Stimulated activated naive B cell treated with anti-CD40 and anti-IgM and Interleukin-4, amounts not matched to agents 10 μg/mL and 1 μg/mL and 100 μg/mL, for 72 hours (primary cell): ENCODE measurements around the gene SRC.

Experiments used
- ATAC-seq, 2 donors: fragments of 150-1000 bp; cut with Tn5 transposase; replicated peaks; 2 replicates each; pipeline ENCODE4 v1.10.0; 2021; ENCODE audit warnings: moderate library complexity in 1 of 2
- DNase-seq: peaks from one replicate; pipeline ENCODE4 v3.0.0; 2021
- H3K27ac Mint-ChIP-seq: one replicate; pipeline ENCODE4 v1.8.0; 2022; ENCODE audit warnings: mild to moderate bottlenecking, mixed read lengths
- H3K27me3 Mint-ChIP-seq, 2 donors: one replicate each; pipeline ENCODE4 v1.8.0; 2022; ENCODE audit warnings: mixed read lengths in 2 of 2
- H3K36me3 Mint-ChIP-seq, 2 donors: one replicate each; pipeline ENCODE4 v1.8.0; 2022; ENCODE audit warnings: mixed read lengths in 2 of 2, mild to moderate bottlenecking in 1 of 2
- H3K4me1 Mint-ChIP-seq, 2 donors: one replicate each; pipeline ENCODE4 v1.8.0; 2022; ENCODE audit warnings: mixed read lengths in 2 of 2, mild to moderate bottlenecking in 1 of 2
- H3K4me3 Mint-ChIP-seq, 2 donors: one replicate each; pipeline ENCODE4 v1.8.0; 2022; ENCODE audit warnings: mild to moderate bottlenecking in 2 of 2, mixed read lengths in 2 of 2, moderate library complexity in 1 of 2
- H3K9me3 Mint-ChIP-seq, 2 donors: one replicate each; pipeline ENCODE4 v1.8.0; 2022; ENCODE audit warnings: mixed read lengths in 2 of 2, mild to moderate bottlenecking in 1 of 2

SRC gene

DNA sequence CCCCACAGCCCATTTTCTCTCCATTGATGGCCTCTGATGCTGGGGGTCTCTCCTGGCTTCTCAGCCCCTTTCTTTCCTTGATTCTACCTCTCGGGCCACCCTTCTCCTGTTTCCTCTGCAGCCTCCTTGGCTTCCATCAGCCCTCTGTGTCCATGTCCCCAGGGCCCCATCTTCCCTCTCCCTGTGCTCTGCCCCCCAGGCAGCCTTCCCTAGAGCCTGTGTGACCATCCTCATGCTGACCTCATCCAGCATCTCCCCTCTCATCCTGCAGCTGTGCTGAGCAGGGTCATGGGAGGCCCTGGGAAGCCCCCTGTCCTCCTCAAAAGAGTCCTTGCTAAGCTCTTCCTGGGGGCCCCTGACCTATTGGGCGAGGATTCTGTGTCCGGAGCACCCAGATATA, 101.7 kb downstream of the SRC start:
- Mint-ChIP-seq H3K9me3 (no peaks in the 10 kb centered on the region), H3K36me3 (no peaks in the 10 kb centered on the region), H3K4me3 (no peak overlapping the region), H3K27ac (no peak overlapping the region), H3K4me1 (no peaks in the 10 kb centered on the region), H3K27me3 (no peaks in the 10 kb centered on the region)
- no peak for ATAC-seq
- no peak for DNase-seq

DNA sequence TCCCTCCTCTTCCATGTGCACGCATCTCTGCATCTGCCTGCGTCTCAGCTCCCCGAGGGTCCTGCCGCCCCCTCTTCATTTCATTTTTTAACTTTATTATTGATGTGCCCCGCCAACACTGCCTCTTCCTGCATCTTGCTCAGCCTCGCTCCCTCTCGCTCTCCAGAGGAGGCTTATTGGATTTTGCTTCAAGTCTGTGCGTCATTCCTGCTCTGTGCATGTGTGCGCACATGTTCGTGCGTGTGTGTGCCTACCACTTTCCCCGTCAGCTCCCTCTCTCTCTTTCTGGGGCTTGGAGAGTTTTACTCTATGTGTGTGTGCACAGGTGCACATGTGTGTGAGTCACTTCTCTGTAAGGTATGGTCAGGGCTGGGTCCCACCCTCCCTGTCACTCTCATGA, 103.3 kb downstream of the SRC start:
- DNase-seq (no peak), ATAC-seq (no peak)
- Mint-ChIP-seq H3K36me3 (peaks cover 3 to 6% of the 10 kb centered on the region in 2 donors), H3K27me3 (peaks cover 14 to 15% of the 10 kb centered on the region in 2 donors), H3K9me3 (peaks cover 6 to 9% of the 10 kb centered on the region in 2 donors), H3K27ac (no peak overlapping the region), H3K4me3 (no peak overlapping the region), H3K4me1 (no peaks in the 10 kb centered on the region)

DNA sequence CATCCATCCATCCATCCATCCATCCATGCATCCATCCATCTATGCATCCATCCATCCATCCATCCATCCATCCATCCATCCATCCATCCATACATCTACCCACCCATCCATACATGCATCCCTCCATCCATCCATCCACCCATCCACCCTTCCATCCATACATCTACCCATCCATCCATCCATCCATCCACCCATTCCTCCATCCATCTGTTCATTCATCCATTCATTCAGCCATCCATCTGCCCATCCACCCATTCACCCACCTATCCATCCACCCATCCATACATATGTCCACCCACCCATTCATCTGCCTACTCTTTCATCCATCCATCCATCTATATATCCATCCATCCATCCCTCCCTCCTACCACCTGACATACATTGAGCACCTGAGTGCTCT, 104.4 kb downstream of the SRC start:
- Mint-ChIP-seq H3K9me3 (peaks cover 13 to 17% of the 10 kb centered on the region in 2 donors), H3K4me1 (no peaks in the 10 kb centered on the region), H3K27ac (no peak overlapping the region), H3K4me3 (no peak overlapping the region), H3K36me3 (peaks cover 3 to 15% of the 10 kb centered on the region in 2 donors), H3K27me3 (peaks cover 16 to 17% of the 10 kb centered on the region in 2 donors)
- ATAC-seq (no peak), DNase-seq (no peak)

DNA sequence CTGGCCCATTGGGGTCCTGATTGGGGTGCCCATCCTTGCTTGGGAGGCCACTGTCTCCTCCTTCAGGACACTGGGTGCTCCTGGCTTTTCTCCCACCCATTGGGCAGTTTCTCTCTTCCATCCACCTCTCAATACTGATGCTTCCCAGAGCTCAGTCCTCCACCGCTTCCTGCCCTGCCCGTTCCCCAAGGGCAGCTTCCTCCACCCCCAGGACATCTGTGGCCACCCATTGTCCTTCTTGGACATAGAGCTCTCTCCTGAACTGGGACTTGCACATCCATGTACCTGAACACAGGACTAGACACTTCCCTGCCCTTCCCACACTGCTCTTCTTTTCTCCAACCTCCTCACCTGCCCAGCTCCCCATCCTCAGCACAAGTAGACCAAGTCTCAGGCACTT, 105.7 kb downstream of the SRC start:
- peaks cover 17 to 19% of the 10 kb centered on the region in 2 donors for H3K9me3 Mint-ChIP-seq
- H3K27me3 Mint-ChIP-seq: peaks cover 16 to 17% of the 10 kb centered on the region in 2 donors
- no peak for DNase-seq
- H3K36me3 Mint-ChIP-seq: peaks cover 3 to 20% of the 10 kb centered on the region in 2 donors
- H3K4me3 Mint-ChIP-seq: no peak overlapping the region
- no peak for ATAC-seq
- no peak overlapping the region for H3K27ac Mint-ChIP-seq
- H3K4me1 Mint-ChIP-seq: no peaks in the 10 kb centered on the region

DNA sequence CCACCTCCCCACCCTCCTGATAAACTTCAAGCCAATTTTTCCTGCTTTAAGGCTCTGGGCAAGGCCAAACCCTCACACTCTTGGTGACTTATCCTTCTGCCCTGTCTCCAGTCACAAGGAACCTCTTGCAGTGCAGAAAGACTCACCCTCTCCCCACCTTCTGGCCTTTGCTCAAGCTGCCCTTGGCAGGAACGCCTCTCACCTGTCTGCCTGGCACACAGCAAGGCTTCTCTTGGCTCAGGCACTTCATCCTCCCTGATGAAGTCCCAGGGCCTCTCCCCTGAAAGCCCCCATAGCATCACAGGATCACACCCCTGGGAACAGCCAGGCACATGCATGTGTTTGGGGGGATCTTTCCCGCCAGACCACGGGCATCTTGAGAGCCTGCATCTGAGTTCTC, 106.3 kb downstream of the SRC start:
- peaks cover 17 to 19% of the 10 kb centered on the region in 2 donors for H3K9me3 Mint-ChIP-seq
- no peak overlapping the region for H3K4me3 Mint-ChIP-seq
- H3K4me1 Mint-ChIP-seq: no peaks in the 10 kb centered on the region

DNA sequence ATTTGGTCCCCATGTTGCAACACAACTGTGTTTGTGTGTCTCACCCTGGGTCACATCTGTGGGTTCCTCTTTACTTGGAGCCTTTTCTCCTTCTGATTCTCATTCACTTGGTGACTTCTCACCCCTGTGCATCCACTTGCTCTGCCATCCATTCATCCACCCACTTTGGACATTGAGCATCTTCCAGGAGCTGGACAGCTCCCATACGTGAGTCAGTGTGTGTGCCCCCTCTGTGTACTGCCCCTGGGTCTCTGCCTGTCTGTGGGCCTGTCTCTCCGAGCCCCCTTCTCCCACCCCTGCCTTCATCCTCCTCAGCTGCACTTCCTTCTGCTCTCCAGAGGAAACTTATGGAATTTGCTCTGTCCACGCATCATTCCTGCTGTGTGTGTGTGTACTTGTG, 107.3 kb downstream of the SRC start:
- Mint-ChIP-seq H3K4me1 (no peaks in the 10 kb centered on the region), H3K9me3 (peaks cover 17 to 24% of the 10 kb centered on the region in 2 donors), H3K4me3 (no peak overlapping the region), H3K27me3 (peaks cover 16 to 17% of the 10 kb centered on the region in 2 donors), H3K27ac (no peak overlapping the region), H3K36me3 (peaks cover 3 to 20% of the 10 kb centered on the region in 2 donors)
- ATAC-seq: no peak
- DNase-seq: no peak

More for the DNA sequence above, 106.3 kb downstream of the SRC start:
- H3K27ac Mint-ChIP-seq: no peak overlapping the region
- peaks cover 16 to 17% of the 10 kb centered on the region in 2 donors for H3K27me3 Mint-ChIP-seq
- H3K36me3 Mint-ChIP-seq: peaks cover 3 to 20% of the 10 kb centered on the region in 2 donors
- ATAC-seq: no peak
- no peak for DNase-seq

DNA sequence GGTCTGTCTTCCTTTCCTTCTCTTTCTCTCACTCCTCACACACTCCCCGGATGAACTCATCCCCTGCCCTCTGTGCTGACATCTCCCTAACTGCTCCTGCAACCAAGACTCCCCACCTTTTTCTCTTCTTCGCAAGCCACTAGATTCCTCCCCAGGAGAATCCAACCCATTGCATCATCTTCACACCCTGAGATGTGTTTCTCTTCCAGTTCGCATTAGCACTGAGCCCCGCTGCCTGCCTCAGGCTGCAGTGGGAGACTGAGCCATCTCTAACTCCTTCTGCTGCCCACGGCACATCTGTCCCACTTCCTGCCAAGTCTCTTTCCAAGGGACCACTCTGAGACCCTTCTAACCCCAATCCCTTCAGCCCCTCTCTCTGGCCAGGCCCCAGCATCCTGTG, 107.9 kb downstream of the SRC start:
- Mint-ChIP-seq H3K27me3 (peaks cover 17 to 21% of the 10 kb centered on the region in 2 donors), H3K4me1 (no peaks in the 10 kb centered on the region), H3K9me3 (peaks cover 21 to 26% of the 10 kb centered on the region in 2 donors), H3K4me3 (no peak overlapping the region), H3K27ac (no peak overlapping the region), H3K36me3 (peaks cover 3 to 20% of the 10 kb centered on the region in 2 donors)
- ATAC-seq (no peak), DNase-seq (no peak)

DNA sequence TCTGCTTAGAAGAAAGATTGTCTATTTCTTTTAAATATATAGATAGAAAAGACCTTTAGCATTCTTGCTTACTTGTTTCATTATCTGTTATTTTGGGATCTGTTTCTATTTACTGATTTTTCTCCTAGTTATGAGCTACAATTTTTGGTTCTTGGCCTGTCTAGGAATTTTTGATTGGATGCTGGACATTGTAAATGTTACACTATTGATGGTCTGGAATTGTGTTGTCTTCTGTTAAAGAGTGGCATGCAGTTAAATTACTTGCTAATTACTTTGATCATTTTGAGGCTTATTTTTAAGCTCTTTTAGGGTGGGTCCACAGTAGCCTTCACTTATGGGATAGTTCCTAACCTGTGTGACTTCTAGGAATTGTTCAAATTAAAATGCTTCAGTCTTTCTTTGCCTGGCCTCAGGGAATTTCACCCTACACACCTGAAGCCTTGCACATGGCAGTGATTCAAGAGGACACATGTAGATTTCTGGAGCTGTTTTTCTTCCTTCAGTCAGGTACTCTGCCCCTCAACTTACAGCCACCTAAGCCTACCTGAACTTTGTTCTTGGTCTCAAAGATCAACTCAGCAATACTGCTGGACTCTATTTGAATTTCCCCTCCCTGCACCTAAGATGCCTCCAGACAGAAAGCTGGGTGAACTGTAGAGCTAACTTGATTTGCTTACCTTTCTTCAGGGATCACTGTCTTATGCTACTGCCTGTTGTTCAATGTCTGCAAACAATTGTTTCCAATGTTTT, 108.9 kb downstream of the SRC start:
- peaks cover 3 to 20% of the 10 kb centered on the region in 2 donors for H3K36me3 Mint-ChIP-seq

More for the DNA sequence above, 108.9 kb downstream of the SRC start:
- peaks cover 19 to 24% of the 10 kb centered on the region in 2 donors for H3K27me3 Mint-ChIP-seq
- no peak overlapping the region for H3K4me3 Mint-ChIP-seq
- H3K9me3 Mint-ChIP-seq: peaks cover 25 to 26% of the 10 kb centered on the region in 2 donors
- no peak for ATAC-seq
- DNase-seq: no peak
- no peak overlapping the region for H3K27ac Mint-ChIP-seq
- H3K4me1 Mint-ChIP-seq: no peaks in the 10 kb centered on the region
